Measurements from ENCODE around the gene SFMBT2.
A peak's percentile ranks its signal among the peaks of the same experiment; 100 is the strongest.

Gene SFMBT2

DNA sequence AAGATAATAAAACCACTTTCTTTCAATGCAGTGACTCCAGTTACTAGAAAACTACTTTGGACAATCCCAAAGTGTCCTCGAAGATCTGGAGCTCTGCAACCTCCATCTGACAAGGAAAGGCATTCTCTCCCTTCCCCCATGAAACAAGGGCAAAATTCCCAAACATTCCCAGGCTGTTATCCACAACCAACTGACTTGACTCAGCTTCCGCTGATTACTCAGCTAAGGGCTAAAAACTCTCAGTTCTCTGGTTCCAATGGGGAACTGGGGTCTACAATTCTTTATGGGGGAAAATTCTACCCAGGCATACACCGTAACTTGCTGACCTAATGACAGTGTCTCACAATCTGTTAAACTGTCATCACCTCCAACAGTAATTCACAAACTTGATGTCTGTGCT is 48.4 kb downstream of the SFMBT2 start:
- peak; percentile 38 for DNase-seq

DNA sequence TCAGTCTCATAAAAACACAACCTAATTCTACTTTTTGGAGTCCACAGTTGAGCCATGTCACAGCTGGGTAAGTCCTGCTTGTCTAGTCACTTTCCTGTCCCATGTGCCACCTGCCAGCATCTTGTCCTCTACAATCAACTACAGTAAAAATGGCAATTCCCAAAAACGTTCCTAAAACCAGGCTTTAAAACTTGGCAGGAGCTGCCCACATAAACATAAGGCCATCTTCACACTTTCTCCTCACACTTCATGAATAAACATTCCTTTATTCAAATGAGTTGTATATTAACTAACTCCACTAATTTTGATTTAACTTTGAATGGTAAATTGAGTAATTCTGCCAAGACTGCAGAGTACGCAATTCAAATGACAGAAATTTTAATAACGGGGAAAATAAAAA is 49.5 kb downstream of the SFMBT2 start:
- no peak for DNase-seq

DNA sequence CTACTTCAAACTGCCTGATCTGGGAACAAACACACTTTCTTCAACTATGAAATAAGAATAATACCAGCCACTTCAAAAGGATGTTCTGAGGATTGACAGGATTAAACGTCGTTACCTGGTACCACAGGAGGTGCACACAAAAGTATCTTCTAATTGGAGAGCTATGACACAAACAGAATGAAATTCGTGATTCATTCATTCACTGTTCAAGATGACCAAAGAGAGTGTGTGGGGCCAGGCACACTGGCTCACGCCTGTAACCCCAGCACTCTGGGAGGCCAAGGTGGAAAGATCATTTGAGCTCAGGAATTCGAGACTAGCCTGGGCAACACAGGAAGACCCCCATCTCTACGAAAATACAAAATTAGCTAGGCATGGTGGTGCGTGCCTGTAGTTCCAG is 50.9 kb downstream of the SFMBT2 start:
- DNase-seq = no peak

DNA sequence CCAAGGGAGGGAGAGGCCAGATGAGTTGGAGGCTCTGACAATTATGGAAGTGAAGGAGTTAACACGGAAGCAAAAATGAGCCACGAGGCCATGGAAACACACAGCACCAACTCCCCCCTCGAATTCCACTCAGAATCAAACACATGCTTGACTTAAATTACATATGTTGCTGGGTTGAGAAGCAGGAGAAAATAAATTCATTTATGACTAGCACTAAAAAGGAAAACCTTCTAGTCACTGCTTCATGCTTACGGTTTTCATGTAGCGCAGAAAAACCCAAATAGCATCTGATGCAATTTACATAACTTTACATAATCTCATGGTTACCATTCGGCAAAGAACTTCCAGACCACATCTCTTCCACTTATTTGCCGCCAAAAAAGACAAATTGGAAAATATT is 51.5 kb downstream of the SFMBT2 start:
- DNase-seq = no peak

DNA sequence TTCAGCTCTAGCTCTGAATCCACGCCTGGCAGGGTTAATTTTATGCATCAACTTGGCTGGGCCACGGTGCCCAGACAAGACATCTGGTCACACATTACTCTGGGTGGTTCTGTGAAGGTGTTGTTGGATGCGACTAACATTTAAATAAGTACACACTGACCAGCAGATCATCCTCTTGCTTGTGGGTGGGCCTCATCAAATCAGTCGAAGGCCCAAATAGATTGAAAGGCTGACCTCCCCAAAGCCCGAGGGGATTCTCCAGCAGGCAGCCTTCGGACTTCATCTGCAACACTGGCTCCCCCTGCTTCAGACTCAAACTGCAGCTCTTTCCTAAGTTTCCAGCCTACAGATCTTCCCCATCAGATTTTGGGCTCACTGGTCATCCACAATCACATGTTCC is 53.6 kb downstream of the SFMBT2 start:
- DNase-seq = no peak

DNA sequence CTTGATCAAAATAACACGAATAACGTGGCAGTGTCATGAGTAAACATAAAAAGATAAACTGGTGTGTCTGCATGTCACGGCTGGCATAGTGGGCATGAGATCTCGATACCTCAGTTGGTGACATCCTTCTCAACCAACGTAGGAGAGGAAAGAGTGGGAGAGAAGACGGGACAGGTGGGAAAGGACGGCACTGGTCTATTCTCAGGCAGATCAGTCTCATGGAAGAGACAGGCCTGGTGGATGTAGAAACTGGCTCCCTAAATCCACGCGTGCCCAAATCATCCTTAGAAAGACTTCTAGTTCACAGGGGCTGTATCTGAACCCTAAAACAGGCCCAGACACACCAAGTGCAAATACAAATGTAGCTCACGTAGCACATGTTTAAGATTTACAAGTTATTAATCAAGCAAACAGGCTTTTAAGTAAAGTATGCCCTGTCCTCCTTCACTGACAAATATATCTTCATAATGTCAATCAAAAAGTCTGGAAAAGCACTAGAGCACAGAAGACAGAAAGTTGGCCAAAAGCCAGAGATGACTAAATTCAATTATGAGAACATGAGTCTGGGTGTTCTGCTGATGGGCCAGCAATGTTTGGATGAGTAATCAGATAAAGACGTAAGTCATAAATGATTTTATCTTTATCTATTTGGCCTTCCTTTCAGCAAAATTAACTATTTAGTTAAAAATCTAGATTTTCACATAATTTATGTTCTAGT is 56.3 kb downstream of the SFMBT2 start:
- DNase-seq = peak; percentile 16

DNA sequence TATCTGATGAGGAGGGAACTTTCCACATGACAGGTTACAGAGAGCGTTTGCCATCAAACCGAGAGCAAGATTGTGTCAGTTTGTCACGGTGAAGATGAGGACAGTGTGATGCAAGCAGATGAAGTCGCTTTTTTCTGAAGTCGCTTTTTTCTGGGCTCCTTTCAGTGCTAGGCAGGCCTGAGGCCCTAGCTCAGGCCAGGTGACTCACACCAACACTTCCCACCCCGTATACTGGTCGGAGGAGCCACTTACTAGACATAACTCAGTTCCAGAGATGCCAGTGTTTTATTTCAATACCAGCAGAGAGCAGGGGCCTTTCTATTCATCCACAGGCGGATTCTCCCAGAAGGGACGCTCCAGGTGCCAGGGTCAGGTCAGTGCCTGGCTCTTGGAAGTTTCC is 58.9 kb downstream of the SFMBT2 start:
- DNase-seq = no peak

DNA sequence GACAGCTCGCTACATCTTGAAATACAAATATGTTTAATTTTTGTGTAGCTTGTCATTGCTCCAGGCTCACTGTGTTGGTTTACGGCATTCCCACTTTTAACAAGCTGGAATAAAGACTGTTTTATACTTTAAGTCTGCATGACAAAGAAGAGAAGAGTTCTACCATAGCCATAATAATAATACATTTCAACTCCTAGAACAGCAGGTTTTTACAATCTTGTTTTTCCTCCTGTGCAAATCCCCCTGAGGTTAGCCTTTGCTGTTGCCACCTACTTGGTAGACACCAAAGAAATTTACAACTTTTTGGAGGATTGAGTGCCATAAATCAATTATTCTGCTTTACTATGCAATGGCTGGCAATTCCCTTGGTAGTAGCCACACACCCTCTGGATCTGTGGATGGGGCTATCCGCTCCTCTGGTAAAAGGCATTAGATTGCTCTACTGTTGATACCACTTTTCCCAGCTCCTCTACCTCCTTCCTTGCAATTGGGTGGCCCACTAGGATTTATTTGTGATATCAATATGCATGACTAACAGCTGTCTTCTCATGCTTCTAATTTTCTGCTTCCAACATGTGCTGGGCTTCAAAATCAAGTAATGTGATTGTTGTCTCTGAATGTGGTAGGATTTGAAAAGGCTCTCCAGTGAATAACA is 60.2 kb downstream of the SFMBT2 start:
- DNase-seq = no peak

DNA sequence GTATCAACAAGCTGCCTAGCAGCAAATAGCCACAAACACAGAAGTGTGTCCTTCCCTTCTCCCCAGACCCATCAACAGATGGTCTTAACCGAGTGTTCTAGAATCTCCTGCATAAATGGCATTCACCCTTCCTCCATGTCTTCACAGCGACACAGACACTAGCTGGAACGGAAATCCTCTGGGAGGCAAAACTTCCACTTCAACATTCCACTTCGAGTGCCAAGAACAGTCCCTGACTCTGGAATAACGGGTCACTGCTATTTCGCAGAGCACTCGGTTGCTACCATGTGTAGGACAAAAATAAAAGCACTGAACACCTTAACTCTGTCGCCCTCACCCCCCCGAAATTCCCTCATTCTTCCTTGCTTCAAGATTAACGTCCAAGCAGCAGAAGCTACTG is 65.1 kb downstream of the SFMBT2 start:
- no peak for DNase-seq

DNA sequence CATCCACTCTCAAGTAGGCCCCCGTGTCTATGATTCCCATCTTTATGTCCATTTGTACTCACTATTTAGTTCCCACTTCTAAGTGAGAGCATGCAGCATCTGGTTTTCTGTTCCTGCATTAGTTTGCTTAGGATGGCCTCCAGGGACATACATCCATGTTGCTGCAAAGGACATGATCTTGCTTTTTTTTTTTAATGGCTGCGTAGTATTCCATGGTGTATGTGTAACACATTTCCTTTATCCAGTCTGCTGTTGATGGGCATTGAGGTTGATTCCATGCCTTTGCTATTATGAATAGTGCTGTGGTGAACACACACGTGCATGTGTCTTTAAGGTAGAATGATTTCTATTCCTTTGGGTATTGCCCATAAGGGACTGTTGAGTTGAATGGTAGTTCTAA is 67.8 kb downstream of the SFMBT2 start:
- DNase-seq = no peak

DNA sequence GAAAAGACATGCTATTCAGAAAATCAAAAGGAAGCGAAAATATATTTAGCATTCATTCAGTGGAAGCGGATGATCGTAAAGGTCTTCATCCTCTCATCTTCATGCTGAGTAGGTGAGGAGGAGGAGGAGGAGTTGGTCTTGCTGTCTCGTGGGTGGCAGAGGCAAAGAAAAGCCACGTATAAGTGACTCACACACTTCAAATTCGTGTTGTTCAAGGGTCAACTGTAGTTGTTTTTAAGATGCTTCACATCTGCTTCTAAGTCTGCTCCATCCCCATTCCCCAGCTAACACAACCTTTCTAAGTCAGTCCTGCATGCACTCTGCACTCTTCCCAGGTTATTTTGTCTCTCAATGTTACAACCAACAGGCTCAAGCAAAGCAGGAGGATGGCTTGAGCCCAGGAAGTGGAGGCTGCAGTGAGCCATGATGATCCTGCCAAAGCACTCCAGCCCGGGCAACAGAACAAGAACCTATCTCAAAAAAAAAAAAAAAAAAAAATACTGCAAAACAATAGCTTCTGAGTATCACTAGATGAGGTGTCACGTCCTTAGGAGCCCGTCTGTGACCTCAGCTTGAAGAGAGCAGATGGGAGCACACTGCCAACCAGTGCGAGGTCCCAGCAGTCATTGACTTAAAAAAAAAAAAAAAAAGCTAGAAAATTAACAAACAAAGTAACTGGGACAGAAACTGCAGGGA is 70.5 kb downstream of the SFMBT2 start:
- no peak for DNase-seq

DNA sequence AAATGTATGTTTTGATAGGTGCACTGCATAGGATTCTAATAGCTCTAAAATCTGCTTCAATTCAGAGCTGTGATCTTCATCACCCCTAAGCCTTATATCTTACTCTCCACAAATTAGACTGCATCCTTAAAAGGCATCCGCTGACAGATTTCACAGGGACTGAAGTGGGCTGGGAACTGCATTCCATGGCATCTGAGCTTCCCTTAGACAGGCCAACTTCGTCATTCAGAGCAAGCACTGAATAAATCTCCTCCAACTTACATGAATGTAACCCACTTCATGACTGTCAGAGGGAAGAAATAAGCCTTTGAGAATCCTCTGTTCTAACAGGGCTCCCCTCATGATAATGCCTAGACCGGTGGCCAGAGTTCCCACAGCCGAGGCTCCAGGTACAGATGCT is 71.3 kb downstream of the SFMBT2 start:
- no peak for DNase-seq

DNA sequence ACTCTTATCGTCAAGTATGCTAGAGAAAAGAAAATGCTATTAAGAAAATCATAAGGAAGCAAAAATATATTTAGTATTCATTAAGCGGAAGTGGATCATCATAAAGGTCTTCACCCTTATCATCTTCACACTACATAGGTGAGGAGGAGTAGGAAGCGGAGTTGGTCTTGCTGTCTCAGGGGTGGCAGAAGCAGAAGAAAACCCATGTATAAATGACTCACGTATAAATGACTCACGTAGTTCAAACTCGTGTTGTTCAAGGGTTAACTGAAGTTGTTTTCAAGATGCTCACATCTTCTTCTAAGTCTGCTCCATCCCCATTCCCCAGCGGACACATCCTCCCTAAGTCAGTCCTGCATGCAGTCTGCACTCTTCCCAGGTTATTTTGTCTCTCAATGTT is 72.4 kb downstream of the SFMBT2 start:
- no peak for DNase-seq

DNA sequence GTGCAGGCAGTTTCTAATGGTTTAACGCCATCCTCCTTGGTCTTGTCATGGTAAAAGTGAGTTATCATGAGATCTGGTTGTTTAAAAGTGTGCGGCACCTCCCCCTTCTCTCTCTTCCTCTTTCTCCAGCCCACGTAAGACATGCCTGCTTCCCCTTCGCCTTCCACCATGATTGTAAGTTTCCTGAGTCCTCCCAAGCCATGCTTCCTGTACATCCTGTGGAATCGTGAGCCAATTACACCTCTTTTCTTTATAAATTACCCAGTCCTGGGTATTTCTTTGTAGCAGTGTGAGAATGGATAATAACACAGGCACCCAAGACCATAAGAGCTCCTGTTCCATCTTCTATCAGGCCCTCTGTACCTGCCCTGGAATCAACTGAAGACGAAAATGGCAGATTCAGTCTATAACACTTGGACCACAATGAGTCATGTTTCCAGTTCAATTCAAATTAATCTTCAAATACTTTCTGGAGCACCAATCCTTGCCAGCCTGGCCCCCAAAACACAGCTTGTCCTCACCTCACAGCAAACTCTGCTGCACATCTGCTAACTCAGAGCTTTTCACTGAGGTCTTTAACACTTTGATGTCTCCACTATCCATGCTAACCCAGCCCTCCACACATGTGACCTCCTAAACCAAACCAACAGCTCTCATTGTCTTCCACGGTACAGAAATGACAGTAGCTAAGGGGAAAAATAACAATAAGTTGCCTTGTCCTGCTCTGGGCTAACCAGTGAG is 73.2 kb downstream of the SFMBT2 start:
- no peak for DNase-seq

DNA sequence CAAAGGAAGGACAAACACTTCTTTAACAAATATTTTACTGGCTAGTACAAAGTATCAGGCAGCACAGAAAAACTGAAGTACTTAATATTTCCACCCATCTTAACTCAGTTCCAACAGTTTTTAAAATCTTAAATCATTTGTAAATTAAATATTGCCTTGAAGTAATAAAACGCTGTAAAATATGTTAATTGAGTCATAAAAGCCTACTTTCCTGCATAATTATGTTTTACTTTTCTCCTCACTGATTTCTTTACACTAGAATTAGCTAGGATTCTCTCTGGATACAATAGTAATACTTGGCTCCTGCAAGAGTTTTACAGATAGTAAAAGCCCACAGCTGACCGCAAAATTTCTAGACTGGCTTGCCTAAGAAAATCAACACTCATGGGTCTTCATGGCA is 74.9 kb downstream of the SFMBT2 start:
- DNase-seq = no peak

DNA sequence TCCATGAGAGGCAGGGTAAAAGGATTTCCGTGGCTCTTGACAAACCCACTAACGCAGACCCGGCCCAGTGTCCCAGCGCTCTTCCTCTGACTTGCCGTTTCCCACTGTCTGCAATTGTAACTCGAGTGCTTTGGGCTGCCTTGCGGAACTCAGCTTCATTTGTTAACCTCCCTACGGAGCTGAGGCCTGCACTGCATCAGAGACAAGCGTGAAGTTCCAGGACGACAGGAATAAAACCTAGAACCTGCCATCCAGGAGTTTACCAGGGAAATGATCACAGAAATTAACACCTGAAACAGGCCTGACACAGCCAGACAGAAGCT is 76.2 kb downstream of the SFMBT2 start:
- no peak for DNase-seq

DNA sequence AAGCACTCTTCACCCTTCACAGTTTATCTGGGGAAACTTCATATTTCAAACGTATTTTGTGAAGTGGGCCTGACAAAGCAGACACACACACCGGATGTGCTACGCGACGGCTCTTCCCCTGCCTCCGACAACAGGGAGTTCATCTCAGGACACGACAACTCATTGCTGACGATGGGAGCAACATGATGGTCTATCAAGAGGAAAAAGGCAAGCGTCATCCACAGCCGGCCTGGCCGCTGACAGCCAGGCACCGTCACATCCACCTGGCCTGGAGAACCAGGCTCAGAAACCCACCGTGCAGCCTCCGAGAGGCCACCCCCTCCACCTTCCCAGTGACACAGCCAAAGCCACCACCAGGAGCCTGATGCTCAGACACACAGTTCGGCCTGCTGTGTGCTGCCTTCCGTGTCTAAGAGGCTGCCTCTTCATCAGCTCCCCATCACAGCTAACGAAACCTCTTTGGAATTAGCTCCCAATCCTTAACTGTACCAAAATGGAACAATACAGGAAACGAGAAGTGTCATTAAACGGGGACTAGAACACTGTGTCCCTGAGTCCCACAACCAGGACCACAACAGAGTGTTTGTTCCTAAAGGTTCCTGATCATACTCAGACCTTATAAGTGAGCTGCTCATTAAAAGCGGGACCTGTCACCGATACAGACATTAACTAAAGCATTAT is 76.7 kb downstream of the SFMBT2 start:
- no peak for DNase-seq

DNA sequence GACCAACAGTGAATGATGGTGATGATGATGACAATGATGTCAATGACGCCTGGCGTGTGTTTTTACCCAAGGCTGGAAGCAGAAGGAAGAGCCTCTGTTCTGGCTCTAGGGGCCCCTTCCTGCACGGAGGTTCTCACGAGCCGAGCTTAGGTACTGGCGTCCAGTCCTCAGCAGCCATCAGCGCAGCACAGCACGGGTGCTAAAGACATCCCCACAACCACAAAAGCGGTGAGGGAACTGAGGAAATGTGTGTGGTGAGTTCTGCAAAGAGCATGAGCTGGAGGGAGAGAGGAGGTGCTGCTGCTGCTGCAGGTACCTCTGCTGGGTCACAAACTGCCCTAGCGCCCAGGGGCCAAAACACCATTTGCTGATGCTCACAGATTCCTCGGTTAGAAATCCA is 81.6 kb downstream of the SFMBT2 start:
- no peak for DNase-seq

DNA sequence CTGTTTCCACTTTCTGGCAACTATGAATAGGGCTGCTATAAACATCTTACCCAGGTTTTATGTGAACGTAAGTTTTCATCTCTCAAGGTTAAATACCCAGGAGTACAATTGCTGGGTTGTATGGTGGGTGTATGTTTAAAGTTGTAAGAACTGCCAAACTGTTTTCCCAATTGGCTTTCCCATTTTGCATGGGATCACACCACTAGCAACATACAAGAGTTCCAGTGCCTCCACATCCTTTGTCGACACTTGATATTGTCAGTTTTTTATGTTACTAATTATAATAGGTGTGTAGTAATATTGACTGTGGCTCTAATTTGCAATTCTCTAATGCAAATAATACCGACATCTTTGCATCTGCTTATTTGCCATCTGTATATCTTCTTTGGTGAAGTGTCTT is 82.9 kb downstream of the SFMBT2 start:
- no peak for DNase-seq

DNA sequence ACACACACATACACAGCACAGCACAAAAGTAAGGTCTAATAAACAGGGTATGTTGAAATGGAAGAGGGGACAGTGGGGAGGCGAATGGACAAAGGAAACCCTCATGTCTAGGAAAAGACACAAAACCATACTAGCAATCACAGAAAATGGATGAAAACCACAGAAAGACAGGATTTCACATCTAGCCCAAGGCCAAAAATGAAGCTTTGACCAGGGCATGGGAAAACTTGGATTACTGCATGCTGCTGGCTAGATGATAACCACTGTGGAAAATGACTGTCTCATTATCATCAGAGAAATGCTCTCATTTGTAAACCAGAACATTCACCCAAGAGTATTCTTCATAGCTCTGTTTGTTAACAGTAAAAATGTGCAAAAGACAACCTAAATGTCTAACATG is 88.2 kb downstream of the SFMBT2 start:
- DNase-seq = no peak

DNA sequence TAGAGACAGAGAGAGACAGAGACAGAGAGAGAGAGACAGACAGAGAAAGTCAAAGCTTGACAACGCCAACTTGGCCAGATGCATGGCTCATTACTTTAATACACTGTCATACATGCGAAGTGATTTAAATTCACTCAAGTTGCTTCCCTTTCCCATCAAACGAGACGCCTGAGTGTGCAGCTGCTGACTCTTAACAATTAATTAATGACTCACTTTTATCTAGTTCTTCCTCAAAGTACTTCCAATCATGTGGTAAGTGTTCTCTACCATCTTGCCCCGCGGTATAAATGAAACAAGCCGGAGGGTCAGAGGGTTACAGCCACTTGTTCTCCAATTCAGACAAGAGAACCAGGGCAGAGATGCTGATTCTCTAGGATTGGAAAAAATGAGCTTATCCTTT is 90.8 kb downstream of the SFMBT2 start:
- no peak for DNase-seq

DNA sequence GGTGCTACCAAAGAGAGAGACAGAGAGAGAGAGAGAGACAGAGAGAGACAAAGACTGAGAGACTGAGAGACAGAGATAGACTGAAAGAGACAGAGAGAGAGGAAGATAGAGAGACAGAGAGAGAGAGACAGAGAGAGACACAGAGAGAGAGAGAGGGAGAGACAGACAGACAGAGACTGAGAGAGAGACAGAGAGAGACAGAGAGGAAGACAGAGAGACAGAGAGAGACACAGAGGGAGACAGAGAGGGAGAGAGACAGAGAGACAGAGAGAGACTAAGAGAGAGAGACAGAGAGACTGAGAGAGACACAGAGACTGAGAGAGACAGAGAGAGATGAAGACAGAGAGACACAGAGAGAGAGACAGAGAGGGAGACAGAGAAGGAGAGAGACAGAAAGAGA is 91.2 kb downstream of the SFMBT2 start:
- DNase-seq = no peak

DNA sequence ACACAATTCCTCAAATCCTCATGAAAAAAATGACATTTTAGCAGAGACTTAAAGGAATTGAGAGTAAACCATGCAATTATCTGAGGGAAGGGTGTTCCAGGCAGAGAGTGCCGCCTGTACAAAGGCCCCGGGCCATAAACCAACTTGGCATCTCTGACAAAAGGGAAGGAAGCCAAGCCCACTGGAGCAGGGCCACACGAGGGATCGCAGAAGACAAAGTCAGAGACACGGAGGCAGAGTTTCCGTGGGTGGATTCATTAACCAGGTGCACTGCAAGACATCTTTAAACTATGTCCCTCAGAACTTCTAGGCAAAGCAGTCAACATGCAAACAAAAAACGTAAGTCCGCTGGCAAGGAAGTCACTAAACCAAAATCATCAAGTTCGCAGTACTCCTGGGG is 92.0 kb downstream of the SFMBT2 start:
- DNase-seq = no peak
